Smooth muscle cell (in vitro differentiated cells): ENCODE measurements around the gene ELOB. TPM values are rescaled to one million over a fixed set of nuclear protein-coding genes. Genes with fewer than 3 reads are reported as not detected.

Experiments used
- DNase-seq: peaks from one replicate; lab custom pipeline; 2025; ENCODE audit not compliant: unreplicated experiment; lab: John Stamatoyannopoulos, UW
- H2AFZ ChIP-seq: fragments of 200-600 bp; sonication (generic); 2 replicates; pipeline ENCODE4 v1.6.0; 2016; ENCODE audit warnings: antibody characterized with exemption, low read depth, mild to moderate bottlenecking
- H3F3A ChIP-seq: fragments of 200-600 bp; sonication (generic); 2 replicates; pipeline ENCODE4 v1.6.0; 2017; ENCODE audit warnings: antibody characterized with exemption, low read depth
- H3K27ac ChIP-seq: fragments of 200-600 bp; sonication (generic); 2 replicates; pipeline ENCODE4 v1.5.1; 2016; ENCODE audit warnings: low read depth, mild to moderate bottlenecking
- H3K27me3 ChIP-seq: fragments of 200-600 bp; sonication (generic); 2 replicates; pipeline ENCODE4 v1.6.1; 2016; ENCODE audit warnings: low read depth, mild to moderate bottlenecking
- H3K36me3 ChIP-seq: fragments of 200-600 bp; sonication (generic); 2 replicates; pipeline ENCODE4 v1.5.1; 2016; ENCODE audit warnings: low read depth
- H3K4me1 ChIP-seq: fragments of 200-600 bp; sonication (generic); 2 replicates; pipeline ENCODE4 v1.5.1; 2016; ENCODE audit warnings: low read depth
- H3K4me2 ChIP-seq: fragments of 200-600 bp; sonication (generic); 2 replicates; pipeline ENCODE4 v1.6.0; 2016; ENCODE audit warnings: mild to moderate bottlenecking
- H3K4me3 ChIP-seq: fragments of 200-600 bp; sonication (generic); 2 replicates; pipeline ENCODE4 v1.5.1; 2016; ENCODE audit warnings: mild to moderate bottlenecking
- H3K79me2 ChIP-seq: fragments of 200-600 bp; sonication (generic); 2 replicates; pipeline ENCODE4 v1.6.0; 2016; ENCODE audit warnings: low read depth, mild to moderate bottlenecking
- H3K9ac ChIP-seq: fragments of 200-600 bp; sonication (generic); 2 replicates; pipeline ENCODE4 v1.6.0; 2016; ENCODE audit warnings: low read depth
- H3K9me3 ChIP-seq: fragments of 200-600 bp; sonication (generic); replicated peaks from 2 replicates; pipeline ENCODE4 v1.5.1; 2016; ENCODE audit warnings: low read depth
- H4K20me1 ChIP-seq: fragments of 200-600 bp; sonication (generic); 2 replicates; pipeline ENCODE4 v1.6.0; 2016; ENCODE audit warnings: low read depth
- CTCF ChIP-seq: fragments of 200-600 bp; sonication (generic); IDR thresholded peaks from 2 replicates; pipeline ENCODE4 v1.5.1; 2017; ENCODE audit warnings: borderline replicate concordance, mild to moderate bottlenecking, antibody characterized with exemption; ENCODE audit not compliant: insufficient read depth, poor library complexity, severe bottlenecking
- WGBS: methylation state at CpG from one replicate; pipeline ENCODE4 v1.1.7; 2016; ENCODE audit warnings: low lambda C conversion rate; 5-methylcytosine and 5-hydroxymethylcytosine counted together
- polyA plus RNA-seq: library from polyadenylated mRNA; unstranded; fragments of >200 nt; fragmentation: Nextera tagmentation; extraction: Ambion mirVana; gene quantifications from 2 replicates; pipeline ENCODE4 v1.2.1, GENCODE V29; 2016
- total RNA-seq: library from RNA; depleted of rRNA; stranded (reverse); fragments of >200 nt; gene quantifications from 2 replicates; pipeline ENCODE4 v1.2.3, GENCODE V29; 2014

ELOB gene
- total and polyA plus RNA-seq, 2 experiments from 2014 or later = 709 to 1,090 TPM

GRCh38 chr16:2816751-2817339, 39.8 kb upstream of the ELOB start, which contains the start of gene PRSS21:
PRSS21 (plus strand) TSS chr16:2817237; CDS start chr16:2817269, 32 bp downstream.
- H2AFZ ChIP-seq = no peak within 1 kb of the TSS
- TF ChIP-seq CTCF = no peak
- H3K4me2 ChIP-seq = no peak within 1 kb of the TSS
- H3K36me3 ChIP-seq = no peaks in the 10 kb centered on the region
- H3K27me3 ChIP-seq = no peaks in the 10 kb centered on the region
- H3K9ac ChIP-seq = no peak within 1 kb of the TSS
- DNase-seq = no peak
- no peaks in the 10 kb centered on the region for H3K9me3 ChIP-seq
- H4K20me1 ChIP-seq = no peaks in the 10 kb centered on the region
- H3K4me1 ChIP-seq = no peaks in the 10 kb centered on the region
- H3K27ac ChIP-seq = no peak within 1 kb of the TSS
- no peaks in the 10 kb centered on the region for H3F3A ChIP-seq
- WGBS = 96% methylated on average over 9 of the region's 28 CpGs
- no peak within 1 kb of the TSS for H3K4me3 ChIP-seq
- H3K79me2 ChIP-seq = no peaks in the 10 kb centered on the region

GRCh38 chr16:2815299-2815771, 38.3 kb upstream of the ELOB start:
- Histone ChIP-seq H3K4me2 (no peak overlapping the region), H3F3A (no peaks in the 10 kb centered on the region), H3K27ac (no peak overlapping the region), H3K9me3 (no peaks in the 10 kb centered on the region), H3K4me3 (no peak overlapping the region), H4K20me1 (no peaks in the 10 kb centered on the region), H3K27me3 (no peaks in the 10 kb centered on the region), H3K79me2 (no peaks in the 10 kb centered on the region), H3K9ac (no peak overlapping the region), H3K4me1 (no peaks in the 10 kb centered on the region), H2AFZ (no peak overlapping the region), H3K36me3 (no peaks in the 10 kb centered on the region)
- no peak for DNase-seq
- 86% methylated on average over 10 of the region's 10 CpGs for WGBS
- TF ChIP-seq CTCF = no peak

- Histone ChIP-seq H3K27me3 (no peaks in the 10 kb centered on the region), H2AFZ (no peak overlapping the region), H3K4me1 (no peaks in the 10 kb centered on the region), H3K4me3 (no peak overlapping the region), H3K27ac (no peak overlapping the region), H3K4me2 (no peak overlapping the region), H4K20me1 (no peaks in the 10 kb centered on the region), H3K9ac (no peak overlapping the region), H3K36me3 (no peaks in the 10 kb centered on the region), H3K79me2 (no peaks in the 10 kb centered on the region), H3K9me3 (no peaks in the 10 kb centered on the region), H3F3A (no peaks in the 10 kb centered on the region)
- TF ChIP-seq CTCF = no peak
- no peak for DNase-seq
- 92% methylated on average over 19 of the region's 20 CpGs for WGBS
Measured at GRCh38 chr16:2814551-2815298, 37.6 kb upstream of the ELOB start.

- no peak for TF ChIP-seq CTCF
- Histone ChIP-seq H3K27ac (no peak overlapping the region), H3K79me2 (no peaks in the 10 kb centered on the region), H3K9me3 (no peaks in the 10 kb centered on the region), H3K9ac (no peak overlapping the region), H4K20me1 (no peaks in the 10 kb centered on the region), H3K27me3 (no peaks in the 10 kb centered on the region), H3K36me3 (no peaks in the 10 kb centered on the region), H3F3A (no peaks in the 10 kb centered on the region), H3K4me1 (no peaks in the 10 kb centered on the region), H2AFZ (no peak overlapping the region), H3K4me2 (no peak overlapping the region), H3K4me3 (no peak overlapping the region)
- WGBS = 91% methylated on average over 7 of the region's 7 CpGs
- no peak for DNase-seq
Measured at GRCh38 chr16:2813771-2814221, 36.7 kb upstream of the ELOB start.
